GM19372 (cell line): ENCODE measurements around the gene FANCD2.
"Not testable (repeated sequence)": the region's sequence is repeated elsewhere in the genome, so short reads cannot be mapped to it uniquely, and the experiment has no call there.

ENCODE experiments used
- ATAC-seq: cut with Tn5 transposase; IDR thresholded peaks from one replicate; pipeline ENCODE4 v1.9.1; 2021; ENCODE audit warnings: mild to moderate bottlenecking, low read depth, moderate library complexity; ENCODE audit not compliant: unreplicated experiment

Gene FANCD2

DNA sequence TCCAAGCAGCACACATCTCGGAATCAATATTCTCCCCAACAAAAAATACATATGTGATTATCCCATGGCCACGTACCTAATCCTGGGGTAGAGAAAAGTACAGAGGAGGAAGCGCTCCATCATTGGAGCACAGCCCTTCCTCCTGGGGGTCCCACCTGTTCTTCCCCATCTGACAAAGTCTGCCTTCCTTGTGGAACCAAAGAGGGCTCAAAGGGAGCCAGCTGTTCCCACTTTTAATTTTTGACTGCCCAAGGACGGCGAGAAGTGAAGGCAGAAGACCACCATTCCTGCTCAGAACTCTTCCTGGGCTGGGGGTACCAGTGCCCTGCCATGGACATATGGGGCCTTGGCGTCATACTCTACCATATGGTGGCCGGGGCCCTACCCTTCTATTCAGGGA is 14.1 kb upstream of the FANCD2 start:
- no peak for ATAC-seq

DNA sequence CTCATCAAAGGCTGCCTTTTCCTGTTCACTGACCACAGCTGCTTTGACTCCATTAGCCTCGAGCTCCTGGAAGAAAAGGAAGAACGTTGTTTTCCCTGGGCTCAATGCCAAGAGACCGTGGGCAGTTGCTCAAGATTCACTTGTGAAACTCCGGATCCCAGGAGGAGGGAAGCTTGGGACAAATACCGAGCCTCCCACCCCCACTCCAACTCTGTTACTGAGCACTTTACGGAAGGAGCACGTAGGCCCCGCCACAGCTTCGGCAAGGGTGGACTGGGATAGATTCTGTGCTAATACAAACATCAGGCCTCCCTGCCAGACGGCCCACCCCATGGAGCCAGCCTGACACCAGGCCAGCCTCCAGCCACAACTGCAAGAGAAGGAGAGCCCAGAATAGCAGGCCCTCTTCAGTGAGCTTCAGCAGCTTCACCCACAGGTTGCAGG is 10.8 kb upstream of the FANCD2 start:
- ATAC-seq, result no peak

DNA sequence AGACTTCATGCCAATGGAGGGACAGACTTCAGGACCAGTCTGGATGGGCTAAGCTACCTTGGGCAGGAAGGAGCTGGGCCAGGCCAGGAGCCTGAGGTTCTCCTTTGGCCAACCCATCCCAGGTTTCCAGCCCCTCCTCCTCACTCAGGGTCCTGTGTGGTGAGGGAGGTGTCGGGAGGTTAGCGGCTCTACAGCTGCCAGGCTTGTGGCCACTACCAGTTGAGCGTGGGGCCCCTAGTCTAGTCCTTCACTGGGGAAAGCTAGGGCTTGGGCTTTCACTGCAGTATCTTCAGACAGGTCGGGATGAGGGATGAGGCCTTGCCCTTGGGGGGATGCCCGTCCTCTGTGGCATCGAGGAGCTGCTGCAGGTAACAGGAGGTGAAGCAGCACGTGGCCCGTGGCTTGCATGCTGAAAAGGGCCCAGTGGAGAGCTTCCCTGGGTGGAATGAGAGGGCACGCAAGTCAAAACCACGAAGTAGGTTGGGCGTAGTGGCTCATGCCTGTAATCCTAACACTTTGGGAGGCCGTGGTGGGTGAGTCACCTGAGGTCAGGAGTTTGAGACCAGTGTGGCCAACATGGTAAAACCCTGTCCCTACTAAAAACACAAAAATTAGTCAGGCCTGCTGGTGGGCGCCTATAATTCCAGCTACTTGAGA is 8.5 kb upstream of the FANCD2 start:
- no peak for ATAC-seq

DNA sequence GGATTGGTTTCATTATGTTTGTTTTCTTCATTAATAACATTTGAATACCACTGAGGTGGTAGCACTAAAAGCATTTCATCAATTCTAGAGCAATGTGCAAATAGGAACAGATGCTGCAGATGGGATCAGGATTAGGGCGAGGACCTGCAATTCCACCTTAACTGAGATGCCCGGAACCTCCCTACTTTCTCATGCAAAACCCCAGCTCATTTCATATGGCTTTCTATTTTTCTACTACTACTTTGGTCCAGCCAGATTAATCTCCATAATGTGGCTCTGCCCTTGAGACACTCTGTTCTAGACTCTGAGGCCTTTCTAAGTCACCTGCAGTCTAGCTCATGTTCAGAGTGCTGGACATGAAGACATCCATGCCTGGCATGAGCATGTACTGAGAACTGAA is 7.4 kb upstream of the FANCD2 start:
- not testable (repeated sequence) for ATAC-seq

DNA sequence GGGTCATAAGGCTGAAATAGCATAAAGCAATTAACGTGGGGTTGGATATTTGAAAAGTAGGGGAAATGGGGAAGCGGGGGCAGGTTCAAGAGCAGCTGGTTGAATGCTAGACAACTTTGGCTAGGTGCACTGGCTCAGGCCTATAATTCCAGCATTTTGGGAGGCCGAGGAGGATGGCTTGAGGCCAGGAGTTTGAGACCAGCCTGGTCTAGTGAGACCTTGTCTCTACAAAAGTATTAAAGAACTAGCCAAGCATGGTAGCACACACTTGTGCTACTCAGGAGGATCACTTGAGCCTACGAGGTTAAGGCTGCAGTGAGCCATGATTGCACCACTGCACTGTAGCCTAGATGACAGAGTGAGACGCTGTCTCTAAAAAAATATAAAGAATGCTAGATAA is 6.9 kb upstream of the FANCD2 start:
- ATAC-seq, result no peak

DNA sequence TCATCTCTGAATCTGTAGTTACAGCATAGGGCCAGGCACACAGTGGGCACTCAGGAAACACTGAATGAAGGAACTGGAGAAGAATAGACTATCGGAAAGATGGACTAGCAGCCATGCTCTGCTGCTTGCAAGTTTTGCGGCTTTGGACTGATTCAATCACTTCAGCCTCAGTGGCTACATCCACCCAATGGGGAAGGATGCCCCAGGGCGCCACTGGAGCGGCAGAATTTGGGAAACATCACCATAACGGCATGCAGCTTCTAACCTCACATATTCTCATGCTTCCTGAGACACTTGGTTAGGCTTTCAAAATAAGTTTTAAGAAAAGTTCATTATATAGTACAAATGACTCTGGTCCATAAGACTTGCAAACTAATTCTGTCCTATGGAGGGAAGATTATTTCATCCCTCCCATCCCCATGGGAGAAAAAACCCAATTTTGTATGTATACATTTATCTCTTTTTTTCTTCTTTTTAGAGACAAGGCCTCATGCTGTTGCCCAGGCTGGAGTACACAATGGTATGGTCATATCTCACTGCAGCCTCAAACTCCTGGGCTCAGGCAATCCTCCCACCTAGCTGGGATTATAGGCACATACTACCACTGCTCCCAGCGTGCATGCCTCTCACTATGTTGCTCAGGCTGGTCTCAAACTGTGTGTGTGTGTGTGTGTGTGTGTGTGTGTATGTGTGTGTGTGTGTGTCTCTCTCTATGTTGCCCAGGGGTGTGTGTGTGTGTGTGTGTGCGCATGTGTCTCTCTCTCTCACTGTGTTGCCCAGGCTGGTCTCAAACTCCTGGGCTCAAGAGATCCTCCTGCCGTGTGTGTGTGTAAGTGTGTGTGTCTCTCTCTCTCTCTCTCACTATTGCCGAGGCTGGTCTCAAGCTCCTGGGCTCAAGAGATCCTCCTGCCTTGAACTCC is 4.1 kb upstream of the FANCD2 start:
- ATAC-seq, result no peak

DNA sequence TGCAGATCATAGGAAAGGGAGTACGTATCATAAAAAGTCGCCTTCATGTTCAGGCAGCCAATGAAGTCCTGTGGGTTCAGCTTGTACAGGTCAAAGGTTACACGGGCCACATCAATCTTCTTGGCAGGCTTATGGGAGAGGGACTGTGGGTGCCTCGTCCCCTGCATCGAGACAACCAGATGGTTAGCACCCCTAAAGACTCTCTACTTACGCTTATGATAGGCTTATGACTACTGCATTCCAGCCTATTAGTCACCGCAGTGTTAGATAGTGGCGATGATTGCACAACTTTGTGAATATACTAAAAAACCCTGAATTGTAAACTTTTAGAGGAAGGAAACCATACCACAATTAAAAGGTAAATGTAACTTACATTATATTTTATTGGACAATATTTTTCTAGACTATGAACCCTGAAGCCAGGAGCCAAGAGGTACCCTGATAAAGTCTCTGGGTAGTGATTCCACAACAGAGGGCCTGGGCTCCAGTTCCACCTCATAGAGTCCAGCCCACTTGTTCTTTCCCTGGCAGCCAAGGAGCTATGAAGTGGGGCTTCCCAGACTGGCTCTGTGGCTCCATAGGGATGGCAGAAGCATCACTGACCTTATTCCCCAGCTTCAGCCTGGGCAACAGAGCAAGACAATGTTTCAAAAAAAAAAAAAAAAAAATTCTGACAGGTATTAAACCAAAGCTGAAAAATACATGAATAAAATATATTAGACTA is 2.5 kb upstream of the FANCD2 start:
- no peak for ATAC-seq

DNA sequence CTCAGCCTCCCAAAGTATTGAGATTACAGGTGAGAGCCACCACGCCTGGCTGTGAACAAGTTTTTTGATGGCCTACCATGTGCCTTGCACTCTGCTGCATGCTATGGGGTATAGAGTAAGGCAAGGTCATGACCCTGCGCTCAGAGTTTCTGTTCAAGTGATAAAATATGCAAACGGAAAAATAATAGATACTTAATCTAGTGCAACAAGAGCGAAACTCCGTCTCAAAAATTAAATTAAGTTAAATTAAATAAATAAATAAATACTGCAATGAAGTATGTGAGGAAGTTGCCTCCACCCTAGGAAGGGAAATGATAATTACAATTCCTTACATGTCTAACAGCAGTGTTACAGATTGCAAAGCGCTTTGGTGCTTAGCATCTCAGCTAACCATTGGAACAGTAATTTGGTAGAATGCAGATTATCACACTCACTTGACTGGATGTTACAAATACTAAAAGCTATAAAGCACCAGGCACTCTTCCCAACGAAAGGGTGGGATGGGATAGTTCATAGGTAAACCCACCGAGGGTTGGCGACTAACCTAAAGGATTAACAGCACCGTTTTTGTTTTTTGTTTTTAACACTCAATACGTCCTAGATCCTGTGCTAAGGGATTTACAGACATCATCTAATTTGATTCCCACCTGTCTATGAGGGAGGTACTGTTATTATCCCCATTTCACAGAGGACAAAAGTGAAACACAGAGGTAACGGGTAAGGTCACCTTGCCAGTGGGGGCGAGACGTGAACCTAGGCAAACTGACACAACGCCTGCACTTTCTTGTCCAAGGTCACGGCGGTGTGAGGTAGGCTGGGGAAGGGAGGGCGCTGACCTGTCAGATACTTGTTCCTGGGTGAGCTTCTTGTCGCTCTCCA is 793 bp upstream of the FANCD2 start:
- no peak for ATAC-seq

DNA sequence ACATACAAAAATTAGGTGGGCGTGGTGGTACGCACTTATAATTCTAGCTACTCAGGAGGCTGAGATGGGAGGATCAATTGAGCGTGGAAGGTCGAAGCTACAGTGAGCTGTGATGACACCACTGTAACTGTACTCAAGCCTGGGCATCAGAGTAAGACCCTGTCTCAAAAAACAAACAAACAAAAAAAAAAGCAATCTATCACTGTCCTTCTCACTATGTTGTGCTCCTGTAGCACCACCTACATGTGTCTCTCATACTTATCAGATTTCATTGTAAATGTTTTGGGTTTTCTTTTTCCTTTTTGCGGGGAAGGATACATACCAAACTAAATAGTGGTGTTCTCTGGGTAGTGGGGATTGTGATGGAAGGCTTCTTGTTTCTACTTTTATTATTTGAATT is 14.8 kb downstream of the FANCD2 start:
- no peak for ATAC-seq

DNA sequence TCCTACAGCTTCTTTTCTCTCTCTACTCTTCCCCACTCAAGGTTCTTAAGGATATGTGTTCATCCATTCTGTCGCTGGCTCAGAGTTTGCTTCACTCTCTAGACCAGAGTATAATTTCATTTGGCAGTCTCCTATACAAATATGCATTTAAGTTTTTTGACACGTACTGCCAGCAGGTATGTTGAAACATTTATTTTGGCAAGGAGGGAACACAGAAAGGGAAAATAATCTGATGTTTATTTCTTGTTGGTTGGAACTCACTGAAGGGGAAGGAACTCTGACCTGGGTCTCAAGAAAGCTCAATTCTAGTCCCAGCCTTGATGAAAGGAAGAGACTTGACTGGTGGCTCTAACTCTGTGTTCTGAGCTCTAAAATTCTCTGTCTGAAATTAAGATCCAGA is 21.6 kb downstream of the FANCD2 start:
- no peak for ATAC-seq

DNA sequence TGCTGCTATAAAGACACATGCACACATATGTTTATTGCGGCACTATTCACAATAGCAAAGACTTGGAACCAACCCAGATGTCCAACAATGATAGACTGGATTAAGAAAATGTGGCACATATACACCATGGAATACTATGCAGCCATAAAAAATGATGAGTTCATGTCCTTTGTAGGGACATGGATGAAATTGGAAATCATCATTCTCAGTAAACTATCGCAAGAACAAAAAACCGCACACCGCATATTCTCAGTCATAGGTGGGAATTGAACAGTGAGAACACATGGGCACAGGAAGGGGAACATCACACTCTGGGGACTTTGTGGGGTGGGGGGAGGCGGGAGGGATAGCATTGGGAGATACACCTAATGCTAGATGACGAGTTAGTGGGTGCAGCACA is 26.8 kb downstream of the FANCD2 start:
- not testable (repeated sequence) for ATAC-seq

DNA sequence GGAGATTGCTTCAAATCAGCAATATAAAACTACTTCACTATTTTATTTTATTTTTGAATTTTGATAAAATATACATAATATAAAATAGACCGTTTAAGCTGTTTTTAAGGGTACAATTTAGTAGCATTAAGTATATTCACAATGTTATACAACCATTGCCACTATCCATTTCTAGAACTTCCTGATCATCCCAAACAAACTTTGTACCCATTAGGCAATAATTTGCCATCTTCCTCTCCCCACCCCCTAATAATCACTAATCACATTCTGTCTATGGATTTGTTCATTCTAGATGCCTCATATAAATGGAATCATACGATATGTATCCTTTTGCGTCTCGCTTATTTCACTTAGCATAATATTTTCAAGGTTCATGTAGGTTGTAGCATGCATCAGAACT is 28.9 kb downstream of the FANCD2 start:
- ATAC-seq, result no peak

DNA sequence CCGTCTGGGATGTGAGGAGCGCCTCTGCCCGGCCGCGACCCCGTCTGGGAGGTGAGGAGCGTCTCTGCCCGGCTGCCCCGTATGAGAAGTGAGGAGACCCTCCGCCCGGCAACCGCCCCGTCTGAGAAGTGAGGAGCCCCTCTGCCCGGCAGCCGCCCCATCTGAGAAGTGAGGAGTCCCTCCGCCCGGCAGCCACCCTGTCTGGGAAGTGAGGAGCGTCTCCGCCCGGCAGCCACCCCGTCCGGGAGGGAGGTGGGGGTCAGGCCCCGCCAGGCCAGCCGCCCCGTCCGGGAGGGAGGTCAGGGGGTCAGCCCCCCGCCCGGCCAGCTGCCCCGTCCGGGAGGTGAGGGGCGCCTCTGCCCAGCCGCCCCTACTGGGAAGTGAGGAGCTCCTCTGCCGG is 43.8 kb downstream of the FANCD2 start:
- ATAC-seq, result not testable (repeated sequence)

DNA sequence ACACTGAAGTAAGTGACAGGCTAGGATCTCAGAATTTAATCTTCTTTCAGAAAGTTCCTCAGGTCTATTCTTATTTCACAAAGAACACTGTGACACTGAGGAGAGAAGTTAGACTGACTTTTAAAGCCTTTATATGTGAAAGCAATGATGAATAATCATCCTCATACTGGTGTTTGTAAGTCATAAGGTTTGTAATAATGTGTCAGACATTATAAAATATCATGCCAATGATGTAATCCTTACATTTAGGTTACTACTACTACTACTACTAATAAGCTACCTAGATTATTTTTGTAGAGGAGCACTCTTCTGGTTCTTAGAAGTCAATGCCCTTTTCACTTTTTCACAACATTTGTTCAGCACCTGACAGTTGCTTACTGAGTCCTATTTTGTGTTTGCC is 48.4 kb downstream of the FANCD2 start:
- no peak for ATAC-seq

DNA sequence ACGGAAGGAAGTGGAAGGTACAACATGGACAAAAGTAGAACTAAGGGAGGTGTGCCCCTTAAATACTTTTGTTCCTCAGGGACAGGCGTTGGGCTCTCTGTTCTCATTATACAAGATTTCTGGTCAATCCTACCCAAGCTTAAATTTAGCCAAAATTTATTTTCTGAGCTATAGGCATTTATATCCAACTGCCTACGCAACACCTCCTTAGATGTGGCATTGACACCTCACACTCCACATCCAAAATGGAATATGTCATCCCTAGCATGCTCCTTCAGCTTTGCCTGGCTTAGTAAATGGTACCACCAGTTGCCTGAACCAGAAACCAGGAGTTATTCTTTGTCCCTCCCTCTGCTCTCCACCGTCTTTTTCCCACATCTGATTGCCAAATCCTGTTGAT is 55.6 kb downstream of the FANCD2 start:
- ATAC-seq, result no peak

DNA sequence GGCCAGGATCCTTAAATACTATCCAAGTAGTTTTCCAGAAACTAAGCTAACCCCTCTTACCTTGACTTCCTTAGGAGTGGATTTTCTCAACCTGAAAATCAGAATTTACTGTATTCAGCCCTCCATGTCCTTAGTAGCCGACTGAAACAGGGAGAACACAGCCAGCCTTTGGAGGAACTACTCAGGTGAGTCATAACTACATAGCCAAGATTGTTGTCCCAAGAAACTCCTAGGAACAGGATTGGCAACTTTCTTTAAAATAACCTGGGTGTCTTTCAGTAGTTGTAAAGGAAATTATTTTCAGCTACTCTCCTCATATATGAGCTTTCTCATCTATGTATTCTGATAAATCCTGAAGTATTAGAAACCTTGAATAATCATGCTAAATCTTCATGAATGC is 59.5 kb downstream of the FANCD2 start:
- no peak for ATAC-seq

DNA sequence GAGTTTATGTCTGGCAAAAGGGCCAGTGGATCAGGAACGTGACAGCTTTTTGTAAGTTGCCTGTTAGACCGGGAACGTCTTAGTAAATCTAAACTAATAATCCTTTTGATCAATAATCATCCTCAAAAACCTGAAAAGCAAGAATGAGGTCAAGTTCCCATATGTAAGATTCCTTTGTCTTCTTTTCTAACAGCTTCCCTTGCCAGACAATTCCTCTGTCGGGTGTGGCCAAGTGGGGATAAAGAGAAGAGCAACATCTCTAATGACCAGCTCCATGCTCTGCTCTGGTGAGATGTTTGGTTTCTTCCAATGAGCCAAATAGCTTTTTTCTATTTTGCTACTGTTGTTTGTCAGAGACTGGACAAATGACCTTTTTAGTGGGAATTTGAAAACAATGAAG is 62.0 kb downstream of the FANCD2 start:
- no peak for ATAC-seq

DNA sequence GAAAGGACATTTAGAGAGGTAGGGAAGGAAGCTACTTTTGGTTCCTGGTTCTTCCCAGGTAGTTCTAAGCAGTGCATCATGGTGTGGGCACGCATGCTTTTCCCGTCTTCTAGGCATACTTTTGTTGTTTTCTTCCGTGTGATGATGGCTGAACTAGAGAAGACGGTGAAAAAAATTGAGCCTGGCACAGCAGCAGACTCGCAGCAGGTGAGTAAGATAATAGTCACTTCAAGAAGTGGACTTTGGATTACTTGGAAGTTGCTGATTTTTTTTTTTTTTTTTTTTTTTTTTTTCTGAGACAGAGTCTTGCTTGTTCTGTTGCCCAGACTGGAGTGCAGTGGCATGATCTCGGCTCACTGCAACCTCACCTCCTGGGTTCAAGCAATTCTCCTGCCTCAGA is 63.9 kb downstream of the FANCD2 start:
- no peak for ATAC-seq

DNA sequence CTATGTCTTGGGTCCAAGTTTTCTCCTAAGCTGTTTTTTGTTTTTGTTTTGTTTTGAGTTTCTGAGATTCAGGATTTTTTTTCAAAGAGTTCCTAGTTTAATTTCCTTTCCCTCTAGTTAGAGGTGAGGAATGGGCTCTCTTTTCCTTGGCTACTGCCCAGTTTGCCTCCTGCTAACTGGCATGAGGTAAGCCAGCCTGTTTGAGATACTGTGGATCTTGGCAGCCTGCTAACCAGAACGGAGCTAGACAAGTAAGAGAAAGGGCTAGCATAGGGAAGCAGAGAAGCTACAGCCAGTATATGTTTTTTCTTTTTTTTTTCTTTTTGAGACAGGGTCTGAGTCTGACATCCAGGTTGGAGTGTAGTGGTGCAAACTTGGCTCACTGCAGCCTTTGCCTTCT is 64.5 kb downstream of the FANCD2 start:
- ATAC-seq, result not testable (repeated sequence)

DNA sequence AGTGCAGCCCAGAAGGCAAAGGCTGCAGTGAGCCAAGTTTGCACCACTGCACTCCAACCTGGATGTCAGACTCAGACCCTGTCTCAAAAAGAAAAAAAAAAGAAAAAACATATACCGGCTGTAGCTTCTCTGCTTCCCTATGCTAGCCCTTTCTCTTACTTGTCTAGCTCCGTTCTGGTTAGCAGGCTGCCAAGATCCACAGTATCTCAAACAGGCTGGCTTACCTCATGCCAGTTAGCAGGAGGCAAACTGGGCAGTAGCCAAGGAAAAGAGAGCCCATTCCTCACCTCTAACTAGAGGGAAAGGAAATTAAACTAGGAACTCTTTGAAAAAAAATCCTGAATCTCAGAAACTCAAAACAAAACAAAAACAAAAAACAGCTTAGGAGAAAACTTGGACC is 65.2 kb downstream of the FANCD2 start:
- not testable (repeated sequence) for ATAC-seq
